Fibroblast of peridontal ligament (primary cell): ENCODE data around the gene ATXN10.
A peak's percentile ranks its signal among the peaks of the same experiment; 100 is the strongest.

Experiments used
- DNase-seq: peaks from one replicate; pipeline ENCODE4 v3.0.0-alpha.2; 2010; ENCODE audit errors: extremely low read depth

Gene ATXN10

DNA sequence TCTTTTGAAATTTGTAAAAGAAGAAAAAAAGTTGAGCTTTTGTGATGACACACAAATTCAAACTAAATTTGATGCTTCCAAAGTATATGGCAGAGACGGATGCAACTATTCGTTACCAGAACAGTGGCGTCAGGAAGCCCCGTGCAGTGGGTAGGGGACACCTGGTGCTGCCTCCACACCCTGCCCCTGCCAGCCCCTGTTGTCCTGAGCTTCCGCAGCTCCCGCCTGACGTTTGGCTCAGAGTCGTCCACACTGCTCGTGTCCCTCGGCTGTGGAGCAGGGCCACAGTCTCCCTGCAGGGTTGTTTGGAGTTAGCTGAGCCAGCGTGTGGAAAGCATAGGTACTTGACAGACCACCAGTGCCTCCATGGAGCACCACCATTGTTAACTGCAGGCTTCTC, 86.3 kb downstream of the ATXN10 start:
- no peak for DNase-seq

GRCh38 chr22:45758603-45759002, 87.0 kb downstream of the ATXN10 start:
- DNase-seq, result no peak

DNA sequence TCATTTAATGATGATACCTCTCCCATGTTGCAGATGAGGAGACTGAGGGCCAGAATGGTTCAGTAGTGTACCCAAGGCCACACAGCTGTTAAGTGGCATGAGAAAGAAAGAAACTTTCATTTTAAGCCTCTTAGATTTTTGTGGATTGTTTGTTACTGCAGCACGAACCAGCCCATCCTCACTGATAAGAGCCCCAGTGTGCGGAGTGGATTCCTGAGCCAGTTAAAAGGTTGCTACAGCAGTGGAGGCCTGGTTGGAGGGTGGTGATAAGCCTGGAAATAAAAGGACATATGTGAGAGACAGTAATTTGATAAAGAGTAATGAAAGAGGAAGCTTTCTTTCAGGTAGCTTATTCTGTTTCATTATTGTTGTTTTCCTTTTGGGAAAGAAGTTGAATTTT, 89.0 kb downstream of the ATXN10 start:
- no peak for DNase-seq

GRCh38 chr22:45762545-45763235, 91.1 kb downstream of the ATXN10 start:
- no peak for DNase-seq

DNA sequence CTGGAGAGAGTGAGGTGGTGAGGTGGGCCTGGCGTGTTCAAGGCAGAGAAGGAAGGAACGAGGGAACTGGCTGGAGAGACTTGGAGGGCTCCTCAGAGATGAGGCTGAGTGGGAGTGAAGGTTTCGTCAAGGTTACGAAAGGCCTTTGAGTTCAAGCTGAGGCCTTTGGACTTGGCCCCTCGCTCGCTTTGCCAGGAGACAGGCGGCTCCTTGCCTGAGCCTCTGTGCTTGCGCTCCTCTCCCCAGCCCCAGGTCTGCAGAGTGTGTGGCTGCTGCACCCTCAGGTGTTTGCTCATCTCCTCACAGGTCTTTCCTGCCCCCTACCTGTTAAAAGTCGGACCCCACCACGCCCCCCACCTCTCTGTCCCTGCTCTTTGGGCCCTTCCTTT, 91.6 kb downstream of the ATXN10 start:
- DNase-seq, result no peak

DNA sequence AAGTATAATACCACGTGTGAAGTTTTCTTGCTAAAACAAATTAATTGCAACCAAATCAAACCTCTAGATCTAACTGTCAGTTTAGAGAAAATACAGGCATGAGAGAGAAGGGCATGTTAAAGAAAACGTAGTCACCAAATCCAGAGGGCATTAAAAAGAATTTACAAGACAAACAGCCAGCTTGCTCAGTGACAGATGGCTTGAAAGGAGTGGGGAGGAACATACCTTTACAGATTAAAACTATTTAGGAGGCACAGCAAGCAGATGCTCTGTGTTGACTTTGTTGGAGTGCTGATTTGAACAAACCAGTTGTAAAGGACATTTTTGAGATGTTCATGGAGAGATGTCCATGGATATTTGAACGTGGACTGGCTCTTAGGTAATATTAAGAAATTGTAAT, 96.9 kb downstream of the ATXN10 start:
- DNase-seq, result no peak

DNA sequence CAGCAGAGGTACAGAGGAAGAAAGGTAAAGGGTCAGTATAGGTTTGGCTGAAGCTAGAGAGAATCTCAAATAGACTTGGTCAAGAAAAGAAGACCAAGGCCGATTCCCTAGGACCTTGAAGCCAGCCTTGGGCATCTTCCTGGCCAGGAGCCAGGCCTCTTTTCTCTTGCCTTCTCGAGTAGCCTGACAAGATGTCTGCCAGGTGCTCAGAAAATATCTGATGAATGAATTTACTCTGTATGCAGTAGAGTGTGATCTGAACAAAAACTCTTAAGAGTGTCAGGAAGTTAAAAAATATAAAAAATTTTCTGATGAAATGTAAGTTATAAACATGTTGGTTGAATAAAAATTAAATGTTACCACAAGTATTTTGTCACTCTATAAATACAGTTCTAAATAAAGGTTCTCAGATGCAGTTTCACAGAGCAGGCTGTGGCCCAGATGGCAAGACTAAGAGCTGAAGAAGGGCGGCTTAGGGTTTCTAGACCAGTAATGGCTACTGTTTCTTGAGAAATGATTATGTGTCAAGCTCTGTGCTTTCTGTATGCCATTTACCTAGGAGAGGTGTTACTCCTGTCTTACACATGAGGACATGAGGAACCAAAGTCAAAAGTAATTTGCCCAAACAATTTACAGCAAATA, 98.1 kb downstream of the ATXN10 start:
- peak; percentile 61 for DNase-seq

- no peak for DNase-seq
These were observed 98.9 kb downstream of the ATXN10 start for GRCh38 chr22:45770506-45770905.

DNA sequence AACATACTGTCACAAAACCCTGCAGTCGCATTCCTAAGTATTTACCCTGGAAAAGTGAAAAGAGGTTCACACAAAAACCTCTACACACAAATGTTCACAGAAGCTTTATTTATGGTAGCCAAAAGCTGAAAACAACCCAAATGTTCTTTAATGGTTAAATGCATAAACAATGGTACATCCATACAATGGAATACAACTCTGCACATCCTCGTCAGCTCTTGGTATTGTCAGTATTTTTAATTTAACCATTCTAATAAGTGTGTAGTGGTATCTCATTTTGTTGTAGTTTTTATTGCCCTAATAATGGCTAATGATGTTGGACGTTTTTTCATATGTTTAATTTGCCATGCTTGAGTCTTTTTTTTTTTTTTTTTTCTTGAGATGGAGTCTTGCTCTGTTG, 99.4 kb downstream of the ATXN10 start:
- no peak for DNase-seq

DNA sequence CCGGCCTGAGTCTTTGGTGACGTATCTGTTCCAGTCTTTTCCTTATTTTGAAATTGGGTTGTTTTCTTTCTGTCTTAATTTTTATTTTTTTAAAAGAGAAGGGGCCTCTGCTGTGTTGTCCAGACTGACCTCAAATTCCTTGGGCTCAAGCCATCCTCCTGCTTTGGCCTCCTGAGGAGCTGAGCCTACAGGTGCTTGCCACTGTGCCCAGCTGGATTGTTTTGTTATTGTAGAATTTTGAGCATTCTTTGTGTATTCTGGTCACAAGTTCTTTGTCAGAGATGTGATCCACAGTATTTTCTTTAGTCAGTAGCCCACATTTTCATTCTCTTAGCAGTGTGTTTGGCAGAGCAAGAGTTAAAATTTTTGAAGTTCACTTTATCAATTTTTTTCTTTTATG, 100.1 kb downstream of the ATXN10 start:
- no peak for DNase-seq

DNA sequence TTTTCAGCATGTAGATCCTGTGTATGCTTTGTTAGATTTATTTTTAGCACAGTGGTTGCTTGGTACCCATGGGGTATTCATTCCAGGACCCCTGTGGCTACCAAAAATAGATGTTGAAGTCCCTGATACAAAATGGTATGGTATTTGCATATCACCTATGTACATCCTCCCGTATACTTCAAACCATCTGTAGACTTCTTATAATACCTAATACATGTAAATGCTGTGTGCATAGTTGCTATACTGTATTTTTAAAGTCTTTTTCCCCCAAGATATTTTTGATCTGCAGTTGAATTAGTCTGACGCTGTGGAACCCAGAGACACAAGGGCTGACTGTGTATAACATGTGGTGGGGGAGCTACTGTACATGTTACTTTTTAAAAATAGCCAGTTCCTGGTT, 101.1 kb downstream of the ATXN10 start:
- no peak for DNase-seq

DNA sequence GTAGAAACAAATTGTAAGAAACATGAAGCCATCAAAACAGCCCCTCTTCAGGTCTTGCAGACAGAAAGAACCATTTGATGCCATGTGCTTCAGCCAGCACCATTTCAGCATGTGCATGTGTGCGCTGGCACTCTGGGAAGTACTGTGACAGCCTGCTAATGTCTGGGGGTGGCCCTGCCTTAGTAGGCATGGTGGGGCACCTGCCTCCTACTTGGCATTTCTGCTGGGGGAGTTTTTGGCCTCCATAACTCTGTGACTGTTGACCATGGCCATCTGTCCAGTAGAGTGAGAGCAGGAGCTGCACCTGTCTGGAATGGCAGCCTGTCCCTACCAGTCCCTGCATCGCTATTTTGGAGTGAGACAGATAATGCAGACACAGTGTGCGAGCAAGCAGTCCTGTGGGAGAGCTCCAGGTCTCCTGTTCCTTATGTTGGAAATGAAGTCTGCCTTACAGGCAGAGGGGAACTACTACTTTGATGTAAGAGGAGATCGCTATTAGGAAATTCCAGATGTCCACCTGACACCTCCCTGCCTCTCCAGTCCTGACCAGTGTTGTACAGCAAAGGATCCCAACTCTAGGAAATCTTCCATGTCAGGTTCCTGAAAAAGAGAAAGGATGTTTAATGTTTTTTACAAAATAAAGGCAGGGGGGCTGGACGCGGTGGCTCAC, 102.5 kb downstream of the ATXN10 start:
- DNase-seq, result no peak

DNA sequence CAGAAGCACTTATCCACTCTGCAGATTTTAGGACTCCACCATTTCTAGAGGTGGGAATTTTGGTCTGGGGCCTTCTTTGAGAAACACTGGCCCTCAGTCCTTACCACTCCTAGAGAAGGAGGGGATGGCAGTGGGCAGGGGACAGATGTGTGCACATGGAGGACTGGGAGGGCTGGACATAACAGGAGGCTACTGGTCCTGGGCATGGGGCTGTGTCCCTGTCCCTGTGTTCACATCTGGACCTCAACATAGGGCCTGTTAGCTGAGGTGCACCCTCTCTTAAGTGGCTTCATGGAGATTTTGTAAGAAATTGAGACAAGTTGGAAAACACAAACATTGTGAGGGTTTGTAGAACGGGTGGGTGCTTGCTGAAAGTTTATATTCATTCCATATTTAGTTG, 103.4 kb downstream of the ATXN10 start:
- DNase-seq, result no peak

- DNase-seq, result no peak
These were observed 104.1 kb downstream of the ATXN10 start for GRCh38 chr22:45775569-45776312.

GRCh38 chr22:45776313-45776585, 104.6 kb downstream of the ATXN10 start:
- DNase-seq, result no peak

DNA sequence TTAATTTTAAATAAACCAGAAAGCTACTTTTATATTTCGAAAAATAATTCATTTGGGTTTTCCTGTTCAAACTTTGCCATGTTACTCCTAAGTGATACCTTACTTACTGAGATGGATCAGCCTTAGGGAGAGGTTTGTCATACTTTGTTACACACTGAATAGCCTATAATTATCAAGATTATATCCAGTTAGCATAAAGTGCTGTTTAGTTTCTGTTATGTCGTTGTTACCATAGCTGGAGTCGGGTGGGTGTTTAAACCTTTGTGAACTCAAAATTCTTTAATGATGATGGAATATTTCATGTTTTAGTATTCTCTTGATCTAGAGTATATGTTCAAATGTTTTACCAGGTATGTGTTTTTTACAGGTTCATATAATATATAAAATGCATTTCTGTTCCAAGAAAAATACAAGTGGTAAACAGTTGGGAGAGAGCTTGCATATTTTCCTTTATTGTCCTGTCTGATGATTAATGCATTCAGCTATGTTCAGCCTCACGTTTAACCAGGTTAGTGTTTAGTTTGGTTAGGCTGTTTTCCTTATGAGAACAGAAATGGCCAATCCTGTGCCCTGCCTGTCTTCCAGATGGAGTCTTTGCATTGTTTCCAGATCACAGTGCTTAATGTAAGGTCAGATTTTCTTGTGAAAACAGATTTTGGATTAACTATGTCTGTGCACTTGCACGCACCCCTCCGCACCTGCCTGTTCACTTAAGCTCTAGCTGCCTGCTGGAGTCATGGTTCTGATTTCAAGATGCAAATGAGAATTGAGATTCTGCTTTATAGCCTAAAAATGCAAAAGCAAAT, 105.6 kb downstream of the ATXN10 start:
- DNase-seq, result peak; percentile 23

DNA sequence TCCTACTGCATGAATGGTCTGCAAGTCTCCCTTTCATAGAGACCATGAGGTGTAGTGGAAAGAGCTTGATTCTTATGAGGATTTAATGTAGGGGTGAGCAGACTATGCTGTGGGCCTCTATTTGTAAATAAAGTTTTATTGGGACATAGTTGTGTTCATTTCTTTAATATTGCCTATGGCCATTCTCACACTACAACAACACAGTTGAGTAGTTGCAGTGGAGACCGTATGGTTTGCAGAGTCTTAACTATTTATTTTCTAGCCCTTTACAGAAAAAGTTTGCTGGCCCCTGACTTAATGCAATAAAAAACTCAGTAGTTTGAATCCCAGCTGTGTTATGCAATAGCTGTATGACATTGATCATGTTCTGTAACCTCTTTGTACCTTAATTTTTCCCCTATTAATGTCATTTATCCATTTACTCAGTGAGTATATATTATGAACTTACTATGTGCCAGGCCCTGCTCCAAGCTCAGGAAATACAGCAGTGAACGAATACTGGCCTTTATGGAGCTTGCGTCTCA, 106.3 kb downstream of the ATXN10 start:
- DNase-seq, result no peak

DNA sequence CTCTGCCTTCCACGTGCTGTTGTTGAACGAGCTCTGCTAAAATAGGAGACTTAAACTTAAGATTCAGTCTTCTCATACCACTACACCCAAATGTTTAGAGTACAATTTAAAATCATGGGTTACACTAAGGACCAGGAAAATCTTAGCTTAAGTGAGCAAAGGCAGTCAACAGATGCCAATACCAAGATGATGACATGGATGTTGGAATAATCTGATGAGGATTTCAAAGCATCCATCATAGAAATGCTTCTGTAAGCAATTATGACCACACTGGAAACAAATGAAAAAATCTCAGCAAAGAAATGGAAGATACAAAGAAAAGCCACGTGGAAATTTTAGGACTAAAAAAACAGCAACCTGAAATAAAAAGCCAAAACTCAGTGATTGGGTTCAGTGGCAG, 109.8 kb downstream of the ATXN10 start:
- DNase-seq, result peak; percentile 95

DNA sequence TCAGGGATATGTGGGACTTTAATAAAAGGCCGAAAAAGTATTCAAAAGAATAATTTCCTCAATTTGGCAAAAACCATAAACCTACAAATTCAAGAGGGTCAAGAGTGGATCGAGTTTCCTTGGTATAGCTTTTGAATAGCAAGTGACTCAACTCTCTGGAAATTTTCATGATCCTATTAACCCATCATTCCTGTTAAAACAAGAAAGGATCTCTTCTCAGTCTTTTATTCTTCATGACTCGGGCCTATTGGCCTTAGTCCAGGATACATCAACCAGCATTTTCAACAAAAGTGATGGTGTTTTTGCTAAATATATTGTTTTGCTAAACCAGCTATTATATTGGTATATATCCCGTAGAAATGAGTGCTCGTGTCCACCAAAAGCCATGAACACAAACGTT, 110.3 kb downstream of the ATXN10 start:
- DNase-seq, result peak; percentile 55

DNA sequence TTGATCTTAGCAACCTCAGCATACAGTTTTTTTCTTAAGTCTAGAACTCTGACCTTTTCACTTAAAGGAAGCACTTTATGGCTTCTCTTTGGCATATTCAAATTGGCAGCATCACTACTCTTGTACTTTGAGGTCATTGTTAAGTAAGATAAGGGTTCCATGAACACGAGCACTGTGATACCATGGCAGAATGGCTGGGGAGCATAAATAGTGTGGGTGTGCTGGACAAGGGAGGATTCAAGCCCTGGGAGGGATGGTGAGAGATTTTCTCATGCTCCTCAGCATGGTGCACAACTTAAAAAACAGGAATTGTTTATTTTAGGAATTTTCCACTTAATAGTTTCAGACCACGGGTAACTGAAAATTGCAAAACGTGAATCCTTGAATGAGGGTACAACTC, 111.4 kb downstream of the ATXN10 start:
- DNase-seq, result no peak

GRCh38 chr22:45783690-45784089, 112.1 kb downstream of the ATXN10 start:
- no peak for DNase-seq
